ENCODE measurements around the gene TSPAN9. TPM values are rescaled to one million over a fixed set of nuclear protein-coding genes. Genes with fewer than 3 reads are reported as not detected.

TSPAN9 gene
- total and polyA plus RNA-seq, 9 donors, result 24.9 to 72.3 (median 55.7) TPM

DNA sequence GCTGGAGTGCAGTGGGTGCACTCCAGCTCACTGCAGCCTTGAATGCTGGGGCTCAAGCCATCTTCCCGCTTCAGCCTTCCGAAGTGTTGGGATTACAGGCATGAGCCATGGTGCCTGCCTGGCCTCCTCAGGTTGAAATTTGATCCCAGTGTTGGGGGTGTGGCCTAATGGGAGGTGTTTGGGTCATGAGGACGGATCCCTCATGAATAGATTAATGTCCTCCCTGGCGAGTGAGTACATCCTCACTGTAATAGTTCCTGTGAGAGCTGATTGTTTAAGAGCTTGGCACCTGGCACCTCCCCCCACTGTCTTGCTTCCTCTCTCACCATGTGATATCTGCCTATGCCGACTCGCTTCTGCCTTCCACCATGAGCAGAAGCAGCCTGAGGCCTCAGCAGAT, 84.7 kb downstream of the TSPAN9 start:
- TF ChIP-seq POLR2A (IDR thresholded peaks at IDR 0.05), result no peak
- intact Hi-C loops (cut with DNase I), result no loop called here
- Histone ChIP-seq H3K27ac (no peak overlapping the region), H3K36me3 (no peaks in the 10 kb centered on the region), H3K4me1 (ENCODE audit: insufficient read depth) (peaks cover 19% of the 10 kb centered on the region), H3K9me3 (no peaks in the 10 kb centered on the region), H3K4me3 (no peak overlapping the region), H3K27me3 (no peaks in the 10 kb centered on the region)
- 81 to 90% (median 87%) methylated on average over 6 of the region's 6 CpGs for WGBS, 3 donors
- DNase-seq, result no peak

DNA sequence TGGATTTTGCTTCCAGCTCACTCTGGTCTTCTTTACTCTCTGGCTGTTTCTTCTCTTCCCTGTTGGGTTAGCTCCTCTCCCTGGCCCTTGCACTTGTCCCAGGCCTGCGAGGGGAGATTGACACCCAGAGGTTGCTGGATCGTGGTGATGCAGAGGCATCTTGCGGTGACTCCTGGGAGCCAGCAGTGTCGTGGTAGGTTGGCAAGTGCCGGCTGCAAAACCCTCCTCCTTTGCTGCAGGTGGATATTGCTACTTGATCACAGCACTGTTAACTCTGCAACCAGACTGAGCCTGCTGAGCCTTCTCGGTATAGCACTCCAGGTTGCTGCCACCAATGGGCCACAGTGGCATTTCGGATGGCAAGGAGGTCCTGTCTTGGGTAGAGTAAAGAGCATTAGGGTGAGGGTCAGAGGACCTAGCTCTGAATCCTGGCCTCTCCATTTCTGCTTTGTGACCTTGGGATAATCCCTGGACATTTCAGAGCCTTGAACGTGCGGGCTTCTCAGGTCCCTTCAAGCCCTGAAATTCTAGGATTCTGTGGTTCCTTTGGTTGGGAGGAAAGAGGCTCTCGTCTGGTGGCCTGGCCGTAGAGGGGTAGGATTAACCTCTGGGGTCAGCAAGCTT, 87.4 kb downstream of the TSPAN9 start:
- H3K27ac ChIP-seq, result no peak overlapping the region
- H3K4me1 ChIP-seq (ENCODE audit: insufficient read depth), result peaks cover 14% of the 10 kb centered on the region
- no peaks in the 10 kb centered on the region for H3K9me3 ChIP-seq
- TF ChIP-seq POLR2A (IDR thresholded peaks at IDR 0.05), result no peak
- TF ChIP-seq, protein P1, sequence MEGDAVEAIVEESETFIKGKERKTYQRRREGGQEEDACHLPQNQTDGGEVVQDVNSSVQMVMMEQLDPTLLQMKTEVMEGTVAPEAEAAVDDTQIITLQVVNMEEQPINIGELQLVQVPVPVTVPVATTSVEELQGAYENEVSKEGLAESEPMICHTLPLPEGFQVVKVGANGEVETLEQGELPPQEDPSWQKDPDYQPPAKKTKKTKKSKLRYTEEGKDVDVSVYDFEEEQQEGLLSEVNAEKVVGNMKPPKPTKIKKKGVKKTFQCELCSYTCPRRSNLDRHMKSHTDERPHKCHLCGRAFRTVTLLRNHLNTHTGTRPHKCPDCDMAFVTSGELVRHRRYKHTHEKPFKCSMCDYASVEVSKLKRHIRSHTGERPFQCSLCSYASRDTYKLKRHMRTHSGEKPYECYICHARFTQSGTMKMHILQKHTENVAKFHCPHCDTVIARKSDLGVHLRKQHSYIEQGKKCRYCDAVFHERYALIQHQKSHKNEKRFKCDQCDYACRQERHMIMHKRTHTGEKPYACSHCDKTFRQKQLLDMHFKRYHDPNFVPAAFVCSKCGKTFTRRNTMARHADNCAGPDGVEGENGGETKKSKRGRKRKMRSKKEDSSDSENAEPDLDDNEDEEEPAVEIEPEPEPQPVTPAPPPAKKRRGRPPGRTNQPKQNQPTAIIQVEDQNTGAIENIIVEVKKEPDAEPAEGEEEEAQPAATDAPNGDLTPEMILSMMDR (IDR thresholded peaks at IDR 0.05), result no peak
- TF ChIP-seq EP300 (IDR thresholded peaks at IDR 0.05), result no peak
- WGBS, 3 donors, result 77 to 84% (median 83%) methylated on average over 11 of the region's 11 CpGs
- no peaks in the 10 kb centered on the region for H3K36me3 ChIP-seq
- H3K27me3 ChIP-seq, result no peaks in the 10 kb centered on the region
- no peak for DNase-seq
- intact Hi-C loops (cut with DNase I), result no loop called here
- H3K4me3 ChIP-seq, result no peak overlapping the region

DNA sequence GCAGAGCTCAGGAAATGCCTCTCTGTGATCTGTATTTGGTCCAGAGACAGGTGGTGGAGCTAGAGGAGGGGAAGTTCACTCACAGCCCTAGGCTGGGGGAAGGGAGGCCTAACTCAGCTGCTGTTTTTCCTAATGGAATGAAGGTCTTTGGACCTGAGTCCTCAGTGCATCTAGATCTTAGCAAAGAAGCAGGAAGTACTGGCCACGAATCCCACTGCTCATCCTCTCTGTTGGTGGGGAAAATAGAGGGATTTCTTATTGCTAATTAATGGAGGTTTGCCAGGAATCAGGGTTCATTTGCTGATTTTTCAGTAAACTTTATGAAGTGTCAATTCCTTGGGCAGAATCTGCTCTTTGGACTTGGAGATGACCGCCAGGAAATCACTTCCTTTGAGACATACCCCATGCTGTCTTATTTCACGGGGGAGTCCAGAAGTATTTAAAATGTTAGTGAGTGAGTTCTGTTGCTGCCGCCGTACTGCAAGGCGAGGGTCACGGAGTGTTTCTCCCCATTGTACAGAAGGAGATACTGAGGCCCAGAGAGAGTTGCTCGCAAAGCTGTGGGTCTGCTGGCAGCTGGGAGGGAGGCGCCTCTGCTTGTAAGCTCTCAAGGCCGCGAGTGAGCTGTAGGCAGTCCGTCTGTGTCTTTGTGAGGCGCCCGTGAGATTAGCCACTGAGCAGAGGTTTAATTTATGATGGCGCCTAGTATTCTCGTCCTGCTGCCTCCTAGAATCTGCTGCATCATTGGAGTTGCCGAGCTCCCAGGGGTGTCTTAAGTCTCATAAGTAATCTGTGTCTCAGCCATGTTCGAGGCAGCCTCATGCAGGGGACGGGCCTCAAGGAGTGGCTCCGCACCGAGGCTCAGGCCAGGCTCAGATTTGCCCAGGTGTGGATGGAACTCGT, 88.2 kb downstream of the TSPAN9 start:
- no peaks in the 10 kb centered on the region for H3K36me3 ChIP-seq
- TF ChIP-seq, protein P1 (IDR thresholded peaks at IDR 0.05), result no peak
- H3K4me3 ChIP-seq, result no peak overlapping the region
- WGBS, 3 donors, result 67 to 85% (median 69%) methylated on average over 22 of the region's 22 CpGs
- DNase-seq, result no peak
- H3K4me1 ChIP-seq (ENCODE audit: insufficient read depth), result peaks cover 14% of the 10 kb centered on the region
- H3K9me3 ChIP-seq, result no peaks in the 10 kb centered on the region
- no peaks in the 10 kb centered on the region for H3K27me3 ChIP-seq
- no peak overlapping the region for H3K27ac ChIP-seq
- intact Hi-C loops (cut with DNase I), result no loop called here

DNA sequence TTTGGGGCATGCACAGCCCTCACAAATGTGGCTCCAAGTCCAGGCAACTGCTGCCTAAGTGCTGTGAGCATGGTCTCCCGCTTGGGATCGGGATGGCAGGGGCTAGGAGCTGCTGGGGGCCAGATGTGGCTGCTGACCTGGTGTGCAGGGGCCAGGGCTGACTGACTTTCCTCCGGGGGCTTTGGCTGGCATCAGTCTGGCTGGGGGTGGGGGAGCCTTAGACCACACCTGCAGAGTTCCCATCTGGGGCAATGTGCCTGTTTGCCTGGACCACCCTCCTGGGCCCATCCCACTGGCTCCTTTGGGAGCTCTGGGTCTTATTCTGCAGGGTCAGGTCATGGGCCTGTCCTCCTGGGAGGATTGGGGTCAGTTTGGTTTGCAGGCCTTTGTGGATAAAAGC, 90.5 kb downstream of the TSPAN9 start:
- H3K9me3 ChIP-seq, result no peaks in the 10 kb centered on the region
- no peak for DNase-seq
- H3K36me3 ChIP-seq, result no peaks in the 10 kb centered on the region
- intact Hi-C loops (cut with DNase I), result no loop called here
- peaks cover 12% of the 10 kb centered on the region for H3K4me1 ChIP-seq (ENCODE audit: insufficient read depth)
- no peak overlapping the region for H3K27ac ChIP-seq
- TF ChIP-seq POLR2A (IDR thresholded peaks at IDR 0.05) (no peak), EP300 (IDR thresholded peaks at IDR 0.05) (no peak)
- TF ChIP-seq, protein P1 (IDR thresholded peaks at IDR 0.05), result no peak
- H3K27me3 ChIP-seq, result no peaks in the 10 kb centered on the region
- H3K4me3 ChIP-seq, result no peak overlapping the region
- 72 to 90% (median 88%) methylated on average over 3 of the region's 3 CpGs for WGBS, 3 donors
